GM12873 (cell line): Measurements from ENCODE around the gene ANKRD23.

Experiments used
- TF ChIP-seq, protein P1 (sequence below): IDR thresholded peaks from 2 replicates; pipeline ENCODE4 v1.5.1; 2012; ENCODE audit warnings: low read depth, mild to moderate bottlenecking, moderate library complexity, low read length, control low read depth; ENCODE audit not compliant: insufficient read depth; ENCODE audit errors: missing control alignments

The ANKRD23 gene

DNA sequence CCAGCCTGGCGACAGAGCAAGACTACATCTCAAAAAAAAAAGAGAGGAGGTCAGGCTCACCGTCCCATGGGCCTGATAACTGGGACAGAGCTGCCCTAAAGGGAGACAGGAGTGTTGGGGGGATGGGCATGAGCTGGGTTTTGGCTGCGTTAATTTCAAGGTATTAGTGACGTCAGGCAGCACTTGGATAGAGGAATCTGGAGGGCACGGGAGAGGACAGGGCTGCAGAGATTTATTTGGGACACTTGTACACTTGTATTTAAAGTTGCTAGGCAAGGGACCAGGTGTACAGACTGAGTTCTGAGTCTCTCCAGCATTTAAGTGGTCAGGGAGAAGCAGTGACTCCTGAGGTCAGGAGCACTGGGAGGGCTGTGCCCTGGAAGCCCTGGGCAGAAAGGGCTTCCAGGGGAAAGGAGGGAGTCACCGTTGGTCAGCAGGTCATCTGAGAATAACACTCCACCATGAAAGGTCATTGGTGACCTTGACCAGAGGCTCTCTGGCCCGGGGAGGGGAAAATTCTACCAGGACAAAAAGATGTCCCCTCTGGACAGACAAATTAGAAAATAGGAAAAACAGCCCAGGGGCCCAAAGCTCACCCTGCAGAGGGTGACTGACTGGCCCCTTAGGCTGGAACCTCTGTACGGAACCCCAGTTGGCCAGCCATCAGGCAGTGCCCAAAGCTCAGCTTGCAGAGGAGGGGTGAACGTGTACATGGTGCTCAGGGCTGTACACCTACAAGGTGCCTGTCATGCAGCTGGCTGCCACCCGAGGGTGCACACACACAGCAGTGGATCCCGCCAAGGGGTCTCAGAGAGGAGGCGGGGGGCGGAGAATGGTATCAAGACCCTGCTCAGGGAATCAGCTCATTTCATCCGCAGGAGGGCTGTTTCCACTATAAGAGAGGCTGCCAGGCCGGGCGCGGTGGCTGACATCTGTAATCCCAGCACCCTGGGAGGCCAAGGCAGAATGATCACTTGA lies 50.8 kb downstream of the ANKRD23 start:
- TF ChIP-seq, protein P1, sequence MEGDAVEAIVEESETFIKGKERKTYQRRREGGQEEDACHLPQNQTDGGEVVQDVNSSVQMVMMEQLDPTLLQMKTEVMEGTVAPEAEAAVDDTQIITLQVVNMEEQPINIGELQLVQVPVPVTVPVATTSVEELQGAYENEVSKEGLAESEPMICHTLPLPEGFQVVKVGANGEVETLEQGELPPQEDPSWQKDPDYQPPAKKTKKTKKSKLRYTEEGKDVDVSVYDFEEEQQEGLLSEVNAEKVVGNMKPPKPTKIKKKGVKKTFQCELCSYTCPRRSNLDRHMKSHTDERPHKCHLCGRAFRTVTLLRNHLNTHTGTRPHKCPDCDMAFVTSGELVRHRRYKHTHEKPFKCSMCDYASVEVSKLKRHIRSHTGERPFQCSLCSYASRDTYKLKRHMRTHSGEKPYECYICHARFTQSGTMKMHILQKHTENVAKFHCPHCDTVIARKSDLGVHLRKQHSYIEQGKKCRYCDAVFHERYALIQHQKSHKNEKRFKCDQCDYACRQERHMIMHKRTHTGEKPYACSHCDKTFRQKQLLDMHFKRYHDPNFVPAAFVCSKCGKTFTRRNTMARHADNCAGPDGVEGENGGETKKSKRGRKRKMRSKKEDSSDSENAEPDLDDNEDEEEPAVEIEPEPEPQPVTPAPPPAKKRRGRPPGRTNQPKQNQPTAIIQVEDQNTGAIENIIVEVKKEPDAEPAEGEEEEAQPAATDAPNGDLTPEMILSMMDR = no peak

DNA sequence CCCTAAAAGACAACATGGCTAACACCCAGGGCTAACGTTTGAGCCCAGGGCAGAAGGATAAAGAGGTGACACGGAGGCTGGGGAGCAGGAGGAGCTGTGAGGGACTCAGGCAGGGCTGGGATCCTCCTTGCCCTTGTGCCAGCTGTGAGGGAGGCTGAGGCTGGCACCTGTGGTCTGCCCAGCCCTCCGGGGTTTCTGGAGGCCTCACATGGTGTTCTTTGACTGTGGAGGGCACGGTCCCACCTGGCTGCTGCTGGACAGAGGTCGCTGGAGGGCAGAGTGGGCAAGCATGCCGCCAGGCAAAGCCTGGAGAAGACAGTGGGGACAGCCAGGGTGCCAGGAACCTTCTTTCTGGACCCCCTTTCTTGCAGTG lies 54.6 kb downstream of the ANKRD23 start:
- TF ChIP-seq, protein P1 = no peak

DNA sequence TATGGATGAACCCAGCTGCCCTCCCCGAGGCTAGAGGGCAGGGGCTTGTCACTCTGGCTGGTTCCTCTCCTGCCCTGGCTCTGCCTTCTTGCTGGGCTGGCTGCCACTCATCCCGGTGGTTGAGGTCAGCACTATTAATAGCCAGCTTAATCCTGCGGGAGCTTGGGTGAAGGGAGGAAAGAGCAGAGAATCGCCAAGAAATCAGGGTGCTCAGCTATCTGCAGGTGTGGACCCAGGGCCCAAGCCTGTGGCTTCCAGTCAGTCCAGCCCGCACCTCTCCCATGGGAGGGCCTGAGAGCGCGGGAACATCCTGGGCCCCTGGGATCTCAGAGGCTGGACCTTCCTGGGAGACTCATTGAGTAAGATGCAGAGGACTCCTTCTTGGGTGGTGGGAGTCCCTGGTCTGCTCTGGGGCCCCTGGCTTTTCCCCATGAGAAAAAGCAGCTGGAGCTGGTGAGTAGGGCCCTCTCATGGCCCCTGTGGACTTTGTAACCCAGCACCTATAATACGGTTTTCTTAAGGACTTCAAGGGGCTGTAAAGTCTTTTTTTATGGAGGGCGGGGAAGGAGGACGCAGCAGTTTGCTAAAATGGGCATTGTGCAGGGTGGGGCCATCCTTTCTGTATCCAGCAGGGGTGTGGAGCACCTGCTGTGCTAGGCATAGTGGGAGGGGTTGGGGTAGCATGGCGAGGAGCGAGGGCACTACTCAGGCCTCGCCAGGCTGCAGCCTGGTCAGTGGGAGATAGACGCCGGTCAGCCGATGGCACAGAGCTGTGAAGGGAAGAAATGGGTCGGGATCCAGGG lies 55.2 kb downstream of the ANKRD23 start:
- TF ChIP-seq, protein P1 = no peak
